Neural cell (in vitro differentiated cells): ENCODE data around the gene UNC5B.

Source experiments
- CTCF ChIP-seq: fragments of 450-650 bp; IDR thresholded peaks from 2 replicates; pipeline ENCODE4 v1.5.1; 2014; ENCODE audit warnings: antibody characterized with exemption, mild to moderate bottlenecking, moderate library complexity; ENCODE audit not compliant: poor library complexity, severe bottlenecking
- EP300 ChIP-seq: fragments of 450-650 bp; conservative IDR thresholded peaks from 2 replicates; pipeline ENCODE4 v1.6.1; 2014; ENCODE audit warnings: antibody characterized with exemption, mild to moderate bottlenecking, moderate library complexity; ENCODE audit not compliant: poor library complexity, severe bottlenecking
- POLR2AphosphoS5 ChIP-seq: IDR thresholded peaks from 2 replicates; pipeline ENCODE4 v1.6.1; 2012
- RAD21 ChIP-seq: fragments of 450-650 bp; conservative IDR thresholded peaks from 2 replicates; pipeline ENCODE4 v1.6.1; 2014; ENCODE audit warnings: antibody characterized with exemption, mild to moderate bottlenecking, moderate library complexity
- TAF1 ChIP-seq: IDR thresholded peaks from 2 replicates; pipeline ENCODE4 v1.6.1; 2012; ENCODE audit warnings: low read depth

DNA sequence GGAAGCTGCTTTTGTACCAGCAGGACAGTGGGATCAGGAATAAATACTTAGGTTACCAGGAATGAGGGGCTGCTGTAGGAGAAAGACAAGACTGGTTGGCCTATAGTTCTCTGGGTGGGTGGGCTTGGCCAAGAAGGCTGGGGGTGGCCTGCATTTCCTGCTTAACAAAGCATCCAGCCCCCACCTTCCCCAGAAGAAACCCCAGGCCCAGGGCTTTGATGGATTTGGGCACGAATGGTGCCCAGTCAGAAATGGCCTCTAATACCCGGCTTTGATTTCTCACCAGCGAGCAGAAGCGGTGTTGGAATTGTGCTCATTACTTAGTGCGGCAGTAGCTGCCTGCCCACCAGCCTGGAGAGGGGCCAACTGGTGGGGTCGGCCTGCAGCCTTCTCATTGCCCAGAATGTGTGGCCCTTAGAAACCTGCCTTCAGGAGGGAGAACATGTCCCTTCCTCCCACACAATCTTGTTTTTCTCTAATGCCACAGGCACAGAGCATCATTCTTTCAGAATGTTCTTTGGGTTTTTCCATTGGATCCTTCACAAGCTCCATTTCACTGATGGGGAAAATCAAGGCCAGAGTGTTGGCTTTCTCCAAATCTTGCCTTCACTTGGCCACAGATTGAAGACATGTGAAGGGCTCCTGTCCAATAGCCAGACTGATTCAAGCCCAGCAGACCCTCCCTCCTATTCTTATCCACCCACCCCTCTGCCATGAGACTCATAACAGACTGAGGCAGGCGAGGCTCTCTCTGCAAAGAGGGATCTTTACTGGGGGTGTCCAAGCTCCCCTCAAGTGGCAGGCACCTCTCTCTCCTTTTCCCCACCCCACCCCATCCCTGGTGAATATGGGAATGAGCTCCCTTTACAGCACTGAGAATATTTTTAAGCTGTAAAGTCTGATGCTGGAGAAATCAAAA lies 2.5 kb downstream of the UNC5B start:
- no peak for TF ChIP-seq TAF1
- no peak for TF ChIP-seq CTCF
- TF ChIP-seq RAD21 = no peak
- TF ChIP-seq POLR2AphosphoS5 = no peak
- TF ChIP-seq EP300 = no peak
